Measurements from ENCODE around the gene CPED1.
"Not testable (repeated sequence)": the region's sequence is repeated elsewhere in the genome, so short reads cannot be mapped to it uniquely, and the experiment has no call there.

CPED1 gene

GRCh38 chr7:121042899-121043298 lies 54.4 kb downstream of the CPED1 start:
- no peak for DNase-seq

- no peak for DNase-seq
Observed at GRCh38 chr7:121043314-121044234, 55.1 kb downstream of the CPED1 start.

GRCh38 chr7:121045090-121045489 lies 56.6 kb downstream of the CPED1 start:
- no peak for DNase-seq

- no peak for DNase-seq
Observed at GRCh38 chr7:121046009-121046408, 57.5 kb downstream of the CPED1 start.

GRCh38 chr7:121046893-121047468 lies 58.5 kb downstream of the CPED1 start:
- no peak for DNase-seq

- DNase-seq, result no peak
Observed at GRCh38 chr7:121048195-121048594, 59.7 kb downstream of the CPED1 start.

GRCh38 chr7:121049028-121049791 lies 60.7 kb downstream of the CPED1 start:
- no peak for DNase-seq

GRCh38 chr7:121049897-121050296 lies 61.4 kb downstream of the CPED1 start:
- no peak for DNase-seq

- DNase-seq, result no peak
Observed at GRCh38 chr7:121053219-121053618, 64.7 kb downstream of the CPED1 start.

GRCh38 chr7:121054925-121055324 lies 66.4 kb downstream of the CPED1 start:
- DNase-seq, result no peak

- DNase-seq, result no peak
Observed at GRCh38 chr7:121057878-121058277, 69.4 kb downstream of the CPED1 start.

GRCh38 chr7:121058975-121059374 lies 70.5 kb downstream of the CPED1 start:
- DNase-seq, result no peak

- not testable (repeated sequence) for DNase-seq
Observed at GRCh38 chr7:121059979-121060509, 71.5 kb downstream of the CPED1 start.

- DNase-seq, result no peak
Observed at GRCh38 chr7:121061677-121062582, 73.4 kb downstream of the CPED1 start.

GRCh38 chr7:121062671-121063279 lies 74.3 kb downstream of the CPED1 start:
- DNase-seq, result no peak

- DNase-seq, result not testable (repeated sequence)
Observed at GRCh38 chr7:121067717-121068116, 79.2 kb downstream of the CPED1 start.

- DNase-seq, result no peak
Observed at GRCh38 chr7:121069346-121070100, 81.0 kb downstream of the CPED1 start.

GRCh38 chr7:121071132-121071531 lies 82.6 kb downstream of the CPED1 start:
- DNase-seq, result no peak

- no peak for DNase-seq
Observed at GRCh38 chr7:121071662-121072061, 83.2 kb downstream of the CPED1 start.

- no peak for DNase-seq
Observed at GRCh38 chr7:121072826-121073225, 84.3 kb downstream of the CPED1 start.
